Mesendoderm (in vitro differentiated cells): Measurements from ENCODE around the gene ECD.

Source experiments
- DNase-seq: peaks from one replicate; pipeline ENCODE4 v3.0.0; 2013
- H2AK5ac ChIP-seq: 2 replicates; pipeline ENCODE4 v1.6.1; 2013; ENCODE audit warnings: low read length, inconsistent platforms
- H2BK120ac ChIP-seq: 2 replicates; pipeline ENCODE4 v1.6.1; 2013; ENCODE audit warnings: low read depth, mild to moderate bottlenecking, low read length, moderate library complexity, mixed read lengths
- H2BK15ac ChIP-seq: replicated peaks from 2 replicates; pipeline ENCODE4 v1.6.1; 2013; ENCODE audit warnings: low read depth, mild to moderate bottlenecking, moderate library complexity
- H2BK5ac ChIP-seq: 2 replicates; pipeline ENCODE4 v1.6.1; 2013; ENCODE audit warnings: low read length, inconsistent platforms
- H3K18ac ChIP-seq: 2 replicates; pipeline ENCODE4 v1.6.1; 2013; ENCODE audit warnings: mild to moderate bottlenecking, low read length, mixed read lengths
- H3K23ac ChIP-seq: one replicate; pipeline ENCODE4 v1.6.1; 2013; ENCODE audit warnings: low read length
- H3K27ac ChIP-seq: 2 replicates; pipeline ENCODE4 v1.5.1; 2013; ENCODE audit warnings: low read depth, mild to moderate bottlenecking, inconsistent platforms, low read length, moderate library complexity
- H3K27me3 ChIP-seq: 2 replicates; pipeline ENCODE4 v1.6.1; 2013; ENCODE audit warnings: low read length, control low read depth, mild to moderate bottlenecking, inconsistent platforms; ENCODE audit not compliant: insufficient read depth, poor library complexity
- H3K36me3 ChIP-seq: 2 replicates; pipeline ENCODE4 v1.6.1; 2013; ENCODE audit warnings: low read length, inconsistent platforms; ENCODE audit not compliant: control insufficient read depth, insufficient read depth
- H3K4ac ChIP-seq: one replicate; pipeline ENCODE4 v1.6.1; 2013; ENCODE audit warnings: low read depth, mild to moderate bottlenecking, low read length, moderate library complexity
- H3K4me1 ChIP-seq: 2 replicates; pipeline ENCODE4 v1.6.1; 2013; ENCODE audit warnings: low read depth, low read length, inconsistent platforms; ENCODE audit not compliant: control insufficient read depth
- H3K4me2 ChIP-seq: 2 replicates; pipeline ENCODE4 v1.6.1; 2013; ENCODE audit warnings: low read length
- H3K4me3 ChIP-seq: 2 replicates; pipeline ENCODE4 v1.5.1; 2013; ENCODE audit warnings: mild to moderate bottlenecking, low read length
- H3K56ac ChIP-seq: one replicate; pipeline ENCODE4 v1.6.1; 2013; ENCODE audit warnings: low read length
- H3K79me1 ChIP-seq: 2 replicates; pipeline ENCODE4 v1.6.1; 2013; ENCODE audit warnings: low read length, inconsistent platforms
- H3K79me2 ChIP-seq: 2 replicates; pipeline ENCODE4 v1.6.1; 2013; ENCODE audit warnings: mild to moderate bottlenecking, low read length; ENCODE audit not compliant: control insufficient read depth, insufficient read depth
- H3K9ac ChIP-seq: 2 replicates; pipeline ENCODE4 v1.6.1; 2013; ENCODE audit warnings: low read length, inconsistent platforms
- H4K5ac ChIP-seq: one replicate; pipeline ENCODE4 v1.6.1; 2013; ENCODE audit warnings: low read length
- H4K8ac ChIP-seq: one replicate; pipeline ENCODE4 v1.6.1; 2013; ENCODE audit warnings: low read depth, mild to moderate bottlenecking, control low read depth, low read length, moderate library complexity
- WGBS: extraction: QIAGEN DNeasy Blood & Tissue Kit; methylation state at CpG from one replicate; pipeline ENCODE4 v1.1.7; 2013; ENCODE audit warnings: low lambda C conversion rate, missing lambda C conversion rate; ENCODE audit not compliant: insufficient coverage; ENCODE audit errors: extremely low coverage; 5-methylcytosine and 5-hydroxymethylcytosine counted together

Gene ECD

GRCh38 chr10:73183667-73184281 is 16.0 kb upstream of the ECD start:
- Histone ChIP-seq H3K9ac (no peak overlapping the region), H2BK15ac (no peak overlapping the region), H2BK120ac (no peak overlapping the region), H4K5ac (no peak overlapping the region), H3K4ac (no peak overlapping the region), H3K79me2 (no peaks in the 10 kb centered on the region), H3K36me3 (no peaks in the 10 kb centered on the region), H4K8ac (no peak overlapping the region), H3K4me2 (no peak overlapping the region), H3K23ac (no peak overlapping the region), H3K4me3 (no peak overlapping the region), H3K56ac (no peak overlapping the region), H2BK5ac (no peak overlapping the region), H3K79me1 (no peaks in the 10 kb centered on the region), H3K27me3 (no peaks in the 10 kb centered on the region), H2AK5ac (no peak overlapping the region), H3K4me1 (no peaks in the 10 kb centered on the region), H3K27ac (no peak overlapping the region), H3K18ac (no peak overlapping the region)
- no peak for DNase-seq
- WGBS = no CpG with 5 or more reads among the region's 3 CpGs

- no peak overlapping the region for H3K4me2 ChIP-seq
- H3K27ac ChIP-seq = no peak overlapping the region
- H4K5ac ChIP-seq = no peak overlapping the region
- H3K27me3 ChIP-seq = no peaks in the 10 kb centered on the region
- H2AK5ac ChIP-seq = no peak overlapping the region
- no peak overlapping the region for H3K9ac ChIP-seq
- no peak overlapping the region for H3K4ac ChIP-seq
- H2BK15ac ChIP-seq = no peak overlapping the region
- H3K4me1 ChIP-seq = no peaks in the 10 kb centered on the region
- H3K79me2 ChIP-seq = no peaks in the 10 kb centered on the region
- no peak overlapping the region for H3K18ac ChIP-seq
- H3K36me3 ChIP-seq = no peaks in the 10 kb centered on the region
- no peak for DNase-seq
- no peaks in the 10 kb centered on the region for H3K79me1 ChIP-seq
- H2BK5ac ChIP-seq = no peak overlapping the region
- H4K8ac ChIP-seq = no peak overlapping the region
- WGBS = no CpG with 5 or more reads among the region's 2 CpGs
- H2BK120ac ChIP-seq = no peak overlapping the region
- H3K4me3 ChIP-seq = no peak overlapping the region
- no peak overlapping the region for H3K56ac ChIP-seq
- no peak overlapping the region for H3K23ac ChIP-seq
Observed at GRCh38 chr10:73182568-73182967, 14.8 kb upstream of the ECD start.

- Histone ChIP-seq H3K9ac (no peak overlapping the region), H2BK120ac (no peak overlapping the region), H3K79me2 (no peaks in the 10 kb centered on the region), H2BK5ac (no peak overlapping the region), H2BK15ac (no peak overlapping the region), H4K8ac (no peak overlapping the region), H3K4me1 (no peaks in the 10 kb centered on the region), H3K79me1 (no peaks in the 10 kb centered on the region), H3K4ac (no peak overlapping the region), H3K56ac (no peak overlapping the region), H3K4me3 (no peak overlapping the region), H3K27ac (no peak overlapping the region), H3K23ac (no peak overlapping the region), H3K18ac (no peak overlapping the region), H3K27me3 (no peaks in the 10 kb centered on the region), H4K5ac (no peak overlapping the region), H3K36me3 (no peaks in the 10 kb centered on the region), H3K4me2 (no peak overlapping the region), H2AK5ac (no peak overlapping the region)
- no peak for DNase-seq
- WGBS = no CpG with 5 or more reads among the region's 1 CpG
Observed at GRCh38 chr10:73174148-73174925, 6.5 kb upstream of the ECD start.

GRCh38 chr10:73172867-73173266 is 5.1 kb upstream of the ECD start:
- Histone ChIP-seq H3K27me3 (no peaks in the 10 kb centered on the region), H4K5ac (no peak overlapping the region), H3K27ac (no peak overlapping the region), H3K79me1 (no peaks in the 10 kb centered on the region), H3K4me3 (no peak overlapping the region), H2BK120ac (no peak overlapping the region), H4K8ac (no peak overlapping the region), H3K4ac (no peak overlapping the region), H3K36me3 (no peaks in the 10 kb centered on the region), H3K18ac (no peak overlapping the region), H2AK5ac (no peak overlapping the region), H3K23ac (no peak overlapping the region), H3K56ac (no peak overlapping the region), H3K79me2 (no peaks in the 10 kb centered on the region), H2BK5ac (no peak overlapping the region), H3K4me2 (no peak overlapping the region), H2BK15ac (no peak overlapping the region), H3K4me1 (no peaks in the 10 kb centered on the region), H3K9ac (no peak overlapping the region)
- no peak for DNase-seq

GRCh38 chr10:73169320-73169719 is 1.5 kb upstream of the ECD start:
- no peak overlapping the region for H3K23ac ChIP-seq
- no peak overlapping the region for H3K27ac ChIP-seq
- no peaks in the 10 kb centered on the region for H3K4me1 ChIP-seq
- no peak overlapping the region for H2BK15ac ChIP-seq
- no peak overlapping the region for H3K18ac ChIP-seq
- no peak overlapping the region for H4K8ac ChIP-seq
- H3K56ac ChIP-seq = no peak overlapping the region
- peaks cover 7% of the 10 kb centered on the region for H3K79me1 ChIP-seq
- H2BK5ac ChIP-seq = no peak overlapping the region
- no peak overlapping the region for H3K4me2 ChIP-seq
- H2AK5ac ChIP-seq = no peak overlapping the region
- H3K9ac ChIP-seq = no peak overlapping the region
- no peak overlapping the region for H4K5ac ChIP-seq
- no peaks in the 10 kb centered on the region for H3K27me3 ChIP-seq
- no peak for DNase-seq
- no peak overlapping the region for H2BK120ac ChIP-seq
- no CpG with 5 or more reads among the region's 3 CpGs for WGBS
- no peak overlapping the region for H3K4ac ChIP-seq
- H3K4me3 ChIP-seq = no peak overlapping the region
- no peaks in the 10 kb centered on the region for H3K36me3 ChIP-seq
- H3K79me2 ChIP-seq = peaks cover 16% of the 10 kb centered on the region

GRCh38 chr10:73168465-73168803 is 626 bp upstream of the ECD start:
- no peak overlapping the region for H4K5ac ChIP-seq
- H2BK5ac ChIP-seq = no peak overlapping the region
- DNase-seq = peak; percentile 77
- peak overlapping the region; percentile 82 for H3K4me2 ChIP-seq
- H3K9ac ChIP-seq = peak overlapping the region; percentile 79
- WGBS = no CpG with 5 or more reads among the region's 6 CpGs
- no peaks in the 10 kb centered on the region for H3K27me3 ChIP-seq
- H3K27ac ChIP-seq = peak overlapping the region; percentile 90
- H3K4me1 ChIP-seq = no peaks in the 10 kb centered on the region
- no peak overlapping the region for H3K4ac ChIP-seq
- no peak overlapping the region for H2AK5ac ChIP-seq
- no peak overlapping the region for H2BK15ac ChIP-seq
- H3K79me2 ChIP-seq = peaks cover 16% of the 10 kb centered on the region
- no peak overlapping the region for H3K18ac ChIP-seq
- peak overlapping the region; percentile 88 for H3K56ac ChIP-seq
- H3K4me3 ChIP-seq = peak overlapping the region; percentile 80
- no peak overlapping the region for H3K23ac ChIP-seq
- H3K79me1 ChIP-seq = peaks cover 7% of the 10 kb centered on the region
- H4K8ac ChIP-seq = no peak overlapping the region
- no peaks in the 10 kb centered on the region for H3K36me3 ChIP-seq
- H2BK120ac ChIP-seq = no peak overlapping the region
